ENCODE measurements around the gene APAF1.

APAF1 gene

GRCh38 chr12:98671459-98671858 is 26.4 kb downstream of the APAF1 start:
- no peak for ATAC-seq
- no peak for DNase-seq

- DNase-seq = no peak
- ATAC-seq = no peak
Observed at GRCh38 chr12:98674841-98675240, 29.8 kb downstream of the APAF1 start.

DNA sequence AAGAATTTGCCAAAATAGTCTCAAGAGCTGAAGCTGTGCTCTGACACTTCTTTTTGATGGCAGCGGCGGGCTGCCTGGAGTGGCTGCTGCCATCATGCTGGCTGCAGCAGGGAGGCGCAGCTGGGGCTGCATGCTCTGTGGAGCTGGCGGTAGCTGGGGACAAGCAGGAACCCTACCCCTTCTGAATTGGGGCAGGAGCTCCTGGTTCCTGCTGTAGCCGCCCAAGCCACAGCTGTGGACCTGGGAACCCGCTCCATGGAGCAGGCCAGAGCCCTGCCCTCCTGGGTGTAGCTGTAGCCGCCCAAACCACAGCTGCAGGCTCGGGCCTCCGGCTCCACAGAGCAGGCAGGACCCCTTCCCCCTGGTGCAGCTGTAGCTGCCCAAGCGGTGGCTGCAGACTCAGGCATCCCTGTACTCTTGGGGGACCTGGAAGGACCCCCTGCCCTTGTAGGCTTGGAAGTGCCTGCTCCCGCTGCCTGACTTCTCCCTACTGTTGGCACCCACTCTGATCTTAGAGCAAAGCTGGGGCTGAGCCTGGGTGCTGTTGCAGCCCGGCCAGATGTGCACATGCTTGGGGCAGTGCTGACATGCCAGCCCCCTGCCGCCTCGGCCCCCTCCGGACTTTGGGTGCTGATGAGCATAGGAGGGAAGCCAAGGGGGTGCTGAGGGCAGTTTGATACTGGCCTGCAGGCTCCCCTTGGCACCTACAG is 33.3 kb downstream of the APAF1 start:
- DNase-seq (no peak), ATAC-seq (no peak)

- ATAC-seq = no peak
- no peak for DNase-seq
Observed at GRCh38 chr12:98678946-98679610, 34.0 kb downstream of the APAF1 start.

DNA sequence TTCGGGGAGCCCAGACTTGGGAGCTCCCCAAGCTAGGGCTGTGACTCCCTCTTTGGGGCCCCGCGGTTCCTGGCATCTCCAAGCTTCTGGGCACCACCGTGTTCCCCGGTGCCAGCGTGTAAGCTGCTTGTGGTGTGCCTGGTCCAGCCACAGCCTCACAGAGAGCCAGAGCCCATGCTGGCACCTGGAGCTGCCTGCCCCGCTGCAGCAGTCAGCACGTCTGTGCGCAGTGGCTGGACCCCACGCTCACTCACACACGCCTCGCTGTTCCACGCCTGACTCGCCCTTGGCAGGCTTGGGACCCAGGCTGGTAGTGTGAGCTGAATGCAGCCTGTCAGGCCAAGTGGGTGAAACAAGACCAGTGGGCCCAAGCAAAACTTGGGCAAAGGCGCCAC is 34.5 kb downstream of the APAF1 start:
- ATAC-seq (no peak), DNase-seq (no peak)

DNA sequence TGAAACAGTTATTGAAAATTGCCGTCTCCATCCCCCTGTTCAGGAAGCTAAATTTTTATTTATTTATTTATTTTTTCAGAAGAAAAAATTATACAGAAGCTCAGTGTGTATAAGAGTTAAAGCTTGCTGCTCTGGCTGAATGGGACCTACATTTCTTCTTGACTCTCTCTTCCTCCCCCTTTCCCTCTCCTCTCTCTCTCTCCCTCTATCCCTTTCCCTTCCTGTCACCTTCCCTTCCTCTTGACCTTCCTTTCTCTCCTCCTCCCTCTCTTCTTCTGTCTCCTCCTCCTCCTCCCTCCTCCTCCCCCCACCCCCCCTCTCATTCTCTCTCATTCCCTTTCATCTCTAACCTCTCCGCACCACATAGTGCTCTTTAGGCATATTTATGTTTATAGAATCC is 39.1 kb downstream of the APAF1 start:
- DNase-seq (no peak), ATAC-seq (no peak)

GRCh38 chr12:98686603-98687002 is 41.5 kb downstream of the APAF1 start:
- no peak for DNase-seq
- no peak for ATAC-seq

DNA sequence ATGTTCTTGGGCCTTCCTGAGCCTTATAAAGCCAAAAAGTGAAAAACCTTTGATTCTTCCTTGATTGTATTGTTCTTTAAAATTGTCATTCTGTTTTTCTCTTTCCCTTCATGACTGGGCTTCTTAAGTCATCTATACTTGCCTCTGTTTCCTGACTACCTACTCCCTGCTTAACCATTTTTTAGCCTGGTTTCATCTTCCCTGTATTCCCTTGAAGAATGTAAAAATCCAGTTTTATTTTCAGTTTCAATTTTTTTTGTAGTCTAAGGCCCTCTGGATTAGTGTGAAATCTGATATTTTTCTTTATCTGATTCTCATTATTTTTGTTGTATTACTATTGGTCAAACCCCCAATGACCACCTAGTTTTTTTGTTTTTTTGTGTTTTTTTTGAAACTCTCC is 46.3 kb downstream of the APAF1 start:
- DNase-seq (no peak), ATAC-seq (no peak)

- ATAC-seq = no peak
- DNase-seq = no peak
Observed at GRCh38 chr12:98696036-98696646, 51.1 kb downstream of the APAF1 start.

GRCh38 chr12:98697209-98697608 is 52.1 kb downstream of the APAF1 start:
- DNase-seq = no peak
- no peak for ATAC-seq

- ATAC-seq (peak; percentile 94), DNase-seq (peak; percentile 41)
Observed at GRCh38 chr12:98698603-98699463, 53.7 kb downstream of the APAF1 start.

DNA sequence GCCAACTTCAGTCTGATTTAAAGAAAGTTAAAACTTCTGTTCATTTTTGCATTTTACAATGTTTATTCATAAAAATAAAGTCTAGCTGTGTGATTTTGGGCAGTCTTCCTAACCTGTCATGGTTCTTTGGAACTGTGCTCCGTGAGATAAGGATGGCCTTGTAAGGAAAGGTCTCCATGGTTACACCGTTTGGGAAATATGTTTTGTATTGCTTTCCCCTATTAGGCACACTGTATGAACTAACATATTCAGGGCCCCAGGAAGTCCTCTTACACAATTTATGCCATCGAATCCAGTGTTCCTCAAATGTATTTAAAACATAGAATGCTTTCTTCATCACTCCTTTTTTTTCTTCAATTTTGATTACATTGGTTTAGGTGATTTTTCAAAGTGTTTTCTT is 54.5 kb downstream of the APAF1 start:
- ATAC-seq (no peak), DNase-seq (no peak)

DNA sequence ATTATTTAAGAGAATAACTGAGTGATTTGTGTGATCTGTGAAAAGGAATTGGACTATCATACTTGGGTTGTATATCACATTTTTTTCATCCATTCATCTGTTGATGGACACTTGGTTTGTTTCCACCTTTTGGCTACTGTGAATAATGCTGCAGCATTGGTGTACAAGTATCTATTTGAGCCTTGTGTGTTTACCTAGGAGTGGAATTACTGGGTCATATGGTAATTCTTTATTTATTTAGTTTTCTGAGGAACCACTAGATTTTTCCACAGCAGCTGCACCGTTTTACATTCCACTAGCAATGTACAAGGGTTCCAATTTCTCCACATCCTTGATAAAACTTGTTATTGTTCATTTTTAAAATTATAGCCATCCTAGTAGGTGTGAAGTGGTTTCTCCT is 56.1 kb downstream of the APAF1 start:
- DNase-seq = no peak
- no peak for ATAC-seq

- no peak for DNase-seq
- no peak for ATAC-seq
Observed at GRCh38 chr12:98709022-98709421, 63.9 kb downstream of the APAF1 start.

DNA sequence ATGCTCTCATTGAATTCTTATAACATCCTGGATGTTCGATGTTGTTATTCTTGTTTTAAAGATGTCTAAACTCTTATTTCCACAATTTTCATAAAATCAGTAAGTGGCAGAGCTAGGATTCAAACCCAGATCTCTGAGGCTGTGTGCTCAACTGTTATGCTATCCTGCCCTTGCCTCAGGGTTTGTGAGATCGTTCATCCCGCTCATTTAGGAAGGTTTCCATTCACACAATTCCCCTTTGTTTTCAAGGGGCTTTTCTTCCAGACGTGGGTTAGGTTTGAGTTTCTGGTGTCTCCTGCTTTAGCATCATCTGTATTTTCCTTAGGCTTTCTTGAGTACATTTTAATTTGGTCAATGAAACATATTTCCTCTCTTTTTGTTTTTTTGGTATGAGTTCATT is 69.3 kb downstream of the APAF1 start:
- ATAC-seq (no peak), DNase-seq (no peak)

DNA sequence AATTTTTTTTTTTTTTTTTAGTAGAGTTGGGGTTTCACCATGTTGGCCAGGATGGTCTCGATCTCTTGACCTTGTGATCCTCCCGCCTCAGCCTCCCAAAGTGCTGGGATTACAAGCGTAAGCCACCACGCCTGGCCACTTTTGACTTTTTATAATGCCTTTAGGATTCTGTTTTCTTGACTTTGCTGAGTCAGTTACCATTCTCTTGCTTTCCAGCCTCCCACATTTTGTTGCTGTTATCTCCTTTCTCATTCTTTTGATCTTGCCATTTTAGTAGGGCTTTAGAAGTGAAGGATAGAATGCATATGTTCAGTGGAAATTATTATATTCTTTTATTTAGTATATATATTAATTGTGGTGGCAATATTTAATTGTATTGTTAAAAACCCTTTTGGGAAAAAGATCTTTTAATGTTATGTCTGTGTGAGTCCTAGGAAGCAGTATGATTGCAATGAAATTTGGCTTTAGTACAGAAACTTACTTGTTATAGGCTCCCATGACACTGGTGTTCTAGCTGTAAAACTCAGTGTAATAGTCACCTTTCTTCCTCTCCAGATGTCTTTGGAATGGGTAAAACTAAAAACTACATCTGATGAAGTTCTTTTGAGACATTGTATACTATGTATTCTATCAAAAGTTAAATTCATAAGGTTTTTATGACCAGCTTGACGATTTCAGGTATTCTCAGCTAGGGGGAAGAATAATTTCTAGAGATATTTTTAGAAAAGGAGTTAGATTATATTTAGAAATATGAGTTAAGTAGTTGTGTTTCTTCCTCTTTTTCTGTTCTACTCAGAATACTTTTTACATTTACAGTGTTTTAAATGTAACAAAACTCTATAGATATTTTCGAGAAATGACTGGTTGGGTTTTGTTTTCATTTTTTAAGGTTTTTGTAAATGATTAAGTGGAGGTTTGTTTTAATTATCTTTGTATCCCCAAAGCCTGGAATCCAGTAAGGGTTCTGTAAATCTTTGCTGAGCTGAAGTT is 74.7 kb downstream of the APAF1 start:
- no peak for ATAC-seq
- no peak for DNase-seq

- ATAC-seq = no peak
- no peak for DNase-seq
Observed at GRCh38 chr12:98721204-98721702, 76.2 kb downstream of the APAF1 start.

DNA sequence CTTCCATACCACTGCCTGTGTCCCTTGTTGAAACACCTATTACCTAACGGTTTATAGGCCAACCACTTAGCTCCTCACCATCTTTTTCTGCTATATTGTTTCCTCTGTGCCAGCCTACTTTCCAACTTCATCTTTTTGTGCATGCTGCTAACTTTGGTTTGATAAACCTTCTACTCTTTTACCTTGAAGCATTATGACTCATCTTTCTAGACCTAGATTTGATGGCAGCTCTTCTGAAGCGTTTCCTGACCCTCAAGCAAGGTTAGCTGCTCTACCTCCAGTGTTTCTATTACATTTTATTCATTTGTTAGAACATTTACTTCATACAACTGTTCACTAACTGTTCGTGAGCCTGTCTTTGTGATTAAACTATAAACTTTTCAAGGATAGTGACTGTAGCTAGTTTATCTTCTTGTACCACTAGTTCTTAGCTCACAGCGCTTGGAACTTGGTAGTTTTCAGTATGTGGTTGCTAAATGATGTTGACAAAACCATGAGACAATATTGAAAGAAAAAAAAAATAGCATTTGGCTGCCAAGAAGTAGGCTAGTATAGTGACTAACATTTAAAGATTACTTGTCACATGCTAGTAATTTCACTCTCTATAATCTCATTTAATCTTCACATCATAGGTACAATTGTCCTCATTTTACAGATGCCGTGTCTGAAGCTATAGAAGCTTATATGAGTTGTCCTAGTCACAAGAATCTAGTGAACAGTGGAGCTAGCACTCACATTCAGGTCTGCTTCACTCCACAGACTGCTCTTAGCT is 79.5 kb downstream of the APAF1 start:
- DNase-seq = no peak
- ATAC-seq = no peak

DNA sequence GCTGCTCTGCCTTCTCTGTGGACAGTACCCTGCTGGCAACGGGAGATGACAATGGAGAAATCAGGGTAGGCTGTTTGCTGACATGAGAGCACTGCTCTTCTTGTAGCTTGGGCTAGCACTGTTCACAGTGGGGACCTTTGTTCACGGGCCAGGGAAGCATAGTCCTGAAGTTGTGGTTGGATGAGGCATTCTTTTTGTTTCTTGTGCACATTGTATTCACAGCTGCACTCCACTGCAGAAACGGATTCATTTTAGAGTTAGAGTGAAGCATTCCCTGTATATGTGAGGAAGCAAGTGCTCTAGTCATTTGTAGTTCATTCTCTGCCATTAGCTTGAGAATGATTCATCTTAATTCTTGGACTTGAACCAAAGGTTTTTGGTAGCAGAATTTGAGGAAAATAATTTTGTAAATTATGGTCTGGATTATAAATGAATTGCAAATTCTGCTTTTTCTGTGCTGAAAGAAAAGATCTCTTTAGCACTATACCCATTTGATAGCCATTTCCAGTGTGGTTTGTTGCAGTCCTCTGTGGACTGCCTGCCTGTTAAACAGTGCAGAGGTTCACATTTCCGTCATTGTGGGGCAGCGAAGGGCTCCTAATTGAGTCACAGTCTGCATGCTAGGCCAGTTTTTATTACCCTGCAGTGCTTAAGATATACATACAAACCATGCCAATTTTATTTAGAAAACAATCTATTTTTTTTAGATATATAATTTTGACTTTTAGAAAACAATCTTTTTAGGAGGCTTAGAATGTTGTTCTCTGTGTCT is 80.6 kb downstream of the APAF1 start:
- peak; percentile 94 for ATAC-seq
- DNase-seq = peak; percentile 65

GRCh38 chr12:98727196-98727595 is 82.1 kb downstream of the APAF1 start:
- ATAC-seq = no peak
- no peak for DNase-seq

All from stimulated activated naive CD8-positive, alpha-beta T cell treated with anti-CD3 and anti-CD28 coated beads, Interleukin-15, Interleukin-2, amounts not matched to agents 100 U/mL and 50 U/mL, for 24 hours (primary cell).